Measurements from ENCODE around the gene ZNF319.

DNA sequence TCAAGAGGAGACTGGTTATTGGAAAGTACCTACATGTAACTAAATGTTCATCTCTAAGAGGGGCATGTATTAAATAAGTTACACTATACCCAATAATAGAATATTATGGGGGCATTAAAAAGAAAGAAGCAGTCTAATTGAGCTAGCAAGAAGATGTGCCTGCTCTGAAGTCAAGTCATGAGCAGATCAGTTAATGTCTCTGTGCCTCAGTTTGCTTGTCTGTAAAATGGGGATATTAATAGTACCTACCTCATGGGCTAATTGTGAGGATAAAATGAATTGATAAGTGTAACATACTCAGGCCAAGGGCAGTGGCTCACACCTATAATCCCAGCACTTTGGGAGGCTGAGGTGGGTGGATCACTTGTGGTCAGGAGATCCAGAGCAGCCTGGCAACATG is 32.6 kb downstream of the ZNF319 start:
- TF ChIP-seq, protein P1, sequence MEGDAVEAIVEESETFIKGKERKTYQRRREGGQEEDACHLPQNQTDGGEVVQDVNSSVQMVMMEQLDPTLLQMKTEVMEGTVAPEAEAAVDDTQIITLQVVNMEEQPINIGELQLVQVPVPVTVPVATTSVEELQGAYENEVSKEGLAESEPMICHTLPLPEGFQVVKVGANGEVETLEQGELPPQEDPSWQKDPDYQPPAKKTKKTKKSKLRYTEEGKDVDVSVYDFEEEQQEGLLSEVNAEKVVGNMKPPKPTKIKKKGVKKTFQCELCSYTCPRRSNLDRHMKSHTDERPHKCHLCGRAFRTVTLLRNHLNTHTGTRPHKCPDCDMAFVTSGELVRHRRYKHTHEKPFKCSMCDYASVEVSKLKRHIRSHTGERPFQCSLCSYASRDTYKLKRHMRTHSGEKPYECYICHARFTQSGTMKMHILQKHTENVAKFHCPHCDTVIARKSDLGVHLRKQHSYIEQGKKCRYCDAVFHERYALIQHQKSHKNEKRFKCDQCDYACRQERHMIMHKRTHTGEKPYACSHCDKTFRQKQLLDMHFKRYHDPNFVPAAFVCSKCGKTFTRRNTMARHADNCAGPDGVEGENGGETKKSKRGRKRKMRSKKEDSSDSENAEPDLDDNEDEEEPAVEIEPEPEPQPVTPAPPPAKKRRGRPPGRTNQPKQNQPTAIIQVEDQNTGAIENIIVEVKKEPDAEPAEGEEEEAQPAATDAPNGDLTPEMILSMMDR (IDR thresholded peaks at IDR 0.05; ENCODE audit: borderline replicate concordance, extremely low read depth, low read length, poor library complexity, severe bottlenecking): no peak
- TF ChIP-seq EZH2 (IDR thresholded peaks at IDR 0.05; ENCODE audit: borderline replicate concordance, low read depth, low read length, severe bottlenecking): no peak
